Activated CD8-positive, alpha-beta memory T cell treated with anti-CD3 and anti-CD28 coated beads for 36 hours (primary cell): ENCODE results near the gene CFP. TPM values are rescaled to one million over a fixed set of nuclear protein-coding genes. Genes with fewer than 3 reads are reported as not detected.

Source experiments
- CTCF ChIA-PET: fragments of 350-600 bp; sonication (Branson Sonifier 250); formaldehyde crosslinking; loops from one replicate; lab custom pipeline; 2021; ENCODE audit warnings: antibody characterized with exemption; lab: Charles Lee
- POLR2A ChIA-PET: fragments of 350-600 bp; sonication (Branson Sonifier 250); formaldehyde crosslinking; loops from one replicate; lab custom pipeline; 2021; ENCODE audit warnings: antibody characterized with exemption; lab: Charles Lee
- total RNA-seq, 2 experiments: library from RNA; stranded (reverse); gene quantifications; one replicate each; pipeline ENCODE4 v1.2.3, GENCODE V29; 2021

Gene CFP
- total RNA-seq, 2 experiments from 2014 or later: 0.61 to 1.3 TPM

DNA sequence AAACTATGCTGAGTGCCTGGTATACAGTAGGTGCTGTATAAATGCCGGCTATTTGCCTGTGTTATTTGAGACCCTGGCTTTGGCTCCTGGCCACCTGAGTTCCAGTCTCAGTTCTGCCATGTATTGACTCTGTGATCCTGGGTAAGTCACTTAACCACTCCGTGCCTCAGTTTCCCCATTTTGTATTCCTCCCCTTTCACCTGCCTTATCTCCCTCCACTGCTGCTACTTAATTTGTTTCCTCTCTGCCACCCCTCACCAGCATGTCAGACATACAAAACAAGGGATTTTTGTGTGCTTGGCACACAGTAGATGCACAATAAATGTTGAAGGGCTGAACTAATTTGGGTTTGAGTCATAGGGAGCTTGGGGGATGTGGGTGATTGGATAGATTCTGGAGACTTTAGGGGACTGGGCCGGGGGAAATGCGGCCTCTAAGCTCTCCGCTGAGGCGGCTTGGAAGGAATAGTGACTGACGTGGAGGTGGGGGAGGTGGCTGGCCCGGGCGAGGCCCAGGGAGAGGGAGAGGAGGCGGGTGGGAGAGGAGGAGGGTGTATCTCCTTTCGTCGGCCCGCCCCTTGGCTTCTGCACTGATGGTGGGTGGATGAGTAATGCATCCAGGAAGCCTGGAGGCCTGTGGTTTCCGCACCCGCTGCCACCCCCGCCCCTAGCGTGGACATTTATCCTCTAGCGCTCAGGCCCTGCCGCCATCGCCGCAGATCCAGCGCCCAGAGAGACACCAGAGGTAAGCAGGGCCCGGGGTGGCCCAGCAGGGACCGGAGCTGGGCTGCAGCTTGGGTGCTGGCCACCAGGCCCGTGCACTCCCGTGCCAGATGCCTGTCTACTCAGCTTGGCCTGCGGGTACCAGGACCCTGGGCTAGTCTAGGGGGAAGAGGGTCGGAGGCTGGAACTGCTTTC, 47.7 kb downstream of the CFP start, which contains the start of gene TIMP1:
Gene TIMP1 (plus strand): TSS at position 706 of the 917 bp plus-strand sequence. CDS start 980 bp downstream, outside the sequence.
- ChIA-PET CTCF (interaction anchor here (0.9 to 1.0 kb wide), 2 partner anchors 31 to 62 kb away, joined by 3 read pairs; no protein-coding TSS in a partner anchor), POLR2A (no interaction called here)

DNA sequence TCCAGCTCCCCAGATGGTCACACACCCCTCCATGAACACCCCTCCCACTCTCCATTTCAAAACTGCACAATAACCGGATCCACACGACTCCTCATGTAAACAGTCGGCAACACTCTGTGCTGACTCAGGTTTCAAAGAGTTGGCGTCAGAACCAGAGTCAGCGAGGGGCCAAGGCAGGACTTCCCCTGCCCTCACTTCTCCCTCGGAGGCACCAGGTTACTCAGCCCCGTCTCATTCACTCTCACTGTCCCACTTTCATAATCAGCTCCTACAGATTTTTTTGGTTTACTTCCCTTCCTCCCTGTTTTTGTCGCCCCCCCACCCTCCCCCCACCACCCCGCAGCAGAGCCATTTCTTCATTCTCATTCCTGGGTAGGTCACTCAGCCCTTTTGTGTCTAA, 50.2 kb downstream of the CFP start:
- POLR2A ChIA-PET: no interaction called here
- CTCF ChIA-PET: no interaction called here

DNA sequence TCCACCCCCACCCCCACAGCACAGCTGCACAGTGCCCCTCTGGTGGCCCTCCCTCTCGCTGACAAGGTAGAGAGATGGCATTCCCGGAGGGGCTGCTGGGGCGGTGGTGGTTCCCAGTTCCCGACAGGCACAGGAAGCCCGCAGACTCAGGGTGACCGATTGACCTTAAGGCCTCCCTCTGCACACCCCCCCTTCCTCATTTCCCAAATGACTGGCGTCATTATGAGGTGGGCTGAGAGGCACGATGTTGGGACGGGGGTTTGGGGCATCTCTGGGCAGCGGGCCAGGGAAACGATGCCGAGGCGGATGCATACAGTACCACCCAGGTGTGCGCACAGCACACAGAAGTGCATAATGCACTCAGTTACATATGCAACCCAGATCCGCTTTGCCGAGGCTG, 51.0 kb downstream of the CFP start:
- POLR2A ChIA-PET: no interaction called here
- CTCF ChIA-PET: no interaction called here

DNA sequence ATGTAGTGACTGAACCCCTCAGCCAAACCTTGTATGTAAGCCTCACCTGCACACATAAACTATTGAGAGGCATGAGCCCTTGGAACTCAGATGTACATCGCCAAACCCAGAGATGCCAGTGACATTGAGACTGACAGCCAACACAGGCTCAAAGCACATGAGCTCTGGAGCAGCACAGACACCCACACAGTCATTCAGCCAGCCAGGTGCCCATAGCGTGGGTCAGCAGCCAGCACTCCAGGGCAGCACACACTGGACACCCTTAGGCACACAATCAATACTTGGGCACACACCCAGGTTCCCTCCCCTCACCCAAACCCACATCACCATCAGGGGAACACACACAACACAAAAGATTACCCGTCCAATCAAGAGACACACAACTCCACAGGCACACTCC, 51.8 kb downstream of the CFP start:
- ChIA-PET POLR2A (no interaction called here), CTCF (no interaction called here)

DNA sequence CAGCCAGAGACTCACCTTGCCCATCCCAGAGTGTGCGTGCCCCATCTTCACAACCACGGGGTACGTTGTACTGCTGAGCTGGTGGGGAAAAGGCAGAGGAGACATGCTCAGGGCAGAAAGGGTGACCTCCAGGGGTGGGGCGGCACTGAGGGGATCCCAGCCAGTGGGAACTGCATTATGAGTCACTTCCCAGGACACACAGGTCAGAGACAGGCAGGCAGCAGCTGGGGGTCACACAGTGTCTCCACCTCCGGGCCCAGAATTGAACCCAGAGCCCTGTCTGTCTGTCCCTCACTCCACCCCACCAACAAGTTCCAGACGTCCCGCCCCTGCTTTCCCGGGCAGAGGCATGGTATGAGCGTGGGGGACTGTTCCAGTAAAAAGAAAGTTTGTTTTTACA, 52.3 kb downstream of the CFP start:
- ChIA-PET CTCF (no interaction called here), POLR2A (no interaction called here)

DNA sequence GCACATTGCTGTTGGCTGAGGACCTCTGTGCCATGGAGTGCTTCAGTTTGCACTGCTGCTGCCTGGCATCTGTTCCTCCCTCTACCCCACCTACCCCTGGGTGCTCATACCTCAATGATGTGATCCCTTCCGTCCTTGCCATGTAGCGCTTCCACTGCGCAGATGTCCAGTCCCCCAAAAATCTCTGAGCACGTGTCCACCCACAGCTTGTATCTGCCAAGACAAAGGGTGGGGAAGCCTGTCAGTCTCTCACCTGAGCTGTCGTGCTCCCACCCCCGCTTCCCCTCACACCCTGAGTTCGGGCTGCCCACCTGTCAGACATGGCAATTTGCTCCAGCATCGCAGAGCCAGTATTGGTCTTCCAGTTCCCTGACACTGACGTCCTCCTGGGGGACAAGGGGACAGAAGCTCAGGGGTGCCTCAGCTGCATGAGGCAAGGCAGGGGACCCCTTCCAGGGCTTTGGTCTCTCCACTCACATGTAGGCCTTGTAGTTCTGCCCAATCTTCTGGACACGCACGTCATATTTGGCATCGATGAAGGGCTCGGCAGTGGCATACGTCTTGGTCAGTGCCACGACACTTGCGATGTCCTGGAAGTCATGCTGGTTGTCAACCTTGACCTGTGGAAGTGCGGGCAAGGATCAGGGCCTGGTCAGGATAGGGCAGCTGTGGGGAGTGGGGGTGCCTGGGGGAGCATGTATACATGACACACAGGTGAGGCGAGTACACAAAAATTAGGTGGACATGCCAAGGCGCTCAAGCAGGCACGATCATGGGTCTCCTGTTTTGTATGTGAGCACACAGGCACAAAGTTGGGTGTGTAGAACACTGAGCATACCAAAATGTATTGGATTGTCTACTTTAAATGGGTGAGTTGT, 53.5 kb downstream of the CFP start:
- ChIA-PET CTCF (no interaction called here), POLR2A (no interaction called here)

DNA sequence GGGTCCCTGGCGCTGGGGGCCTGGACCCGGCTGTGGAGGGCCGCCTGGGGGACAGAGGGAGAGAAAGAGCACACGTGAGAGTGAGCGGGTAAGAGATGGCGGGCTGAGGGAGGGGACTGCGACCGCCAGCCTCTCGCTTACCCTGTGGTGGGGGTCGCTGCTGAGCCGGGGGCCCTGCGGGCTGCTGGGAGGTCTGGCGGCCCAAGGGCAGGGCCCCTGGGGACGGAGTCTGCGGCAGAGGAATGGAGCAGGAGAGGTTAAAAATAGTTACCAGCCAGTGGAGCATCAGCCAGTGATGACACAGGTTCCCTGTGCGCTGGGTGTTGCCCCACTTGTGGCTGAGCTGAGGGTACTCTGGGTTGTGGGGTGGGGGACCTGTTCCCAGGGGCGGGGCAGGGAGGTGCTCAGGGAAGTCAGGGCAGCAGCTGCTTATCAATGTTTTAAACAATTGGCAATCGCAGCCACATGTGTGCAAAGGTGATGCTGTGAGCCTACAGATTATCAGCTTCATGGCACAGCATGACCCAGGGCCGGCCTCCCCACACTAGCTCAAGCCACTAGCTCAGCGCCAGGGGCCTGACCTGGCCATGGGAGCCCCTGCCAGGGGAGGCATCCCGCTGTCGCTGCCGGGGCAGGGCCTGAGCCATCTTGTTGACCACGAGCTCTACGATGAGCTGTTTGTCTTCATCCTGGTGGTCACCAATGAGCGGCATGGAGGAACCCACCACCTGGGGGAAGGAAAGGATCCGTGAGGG, 55.0 kb downstream of the CFP start:
- ChIA-PET CTCF (no interaction called here), POLR2A (interaction anchor here (0.6 kb wide), 1 partner anchor 890 kb away, joined by 5 read pairs; no protein-coding TSS in a partner anchor)

DNA sequence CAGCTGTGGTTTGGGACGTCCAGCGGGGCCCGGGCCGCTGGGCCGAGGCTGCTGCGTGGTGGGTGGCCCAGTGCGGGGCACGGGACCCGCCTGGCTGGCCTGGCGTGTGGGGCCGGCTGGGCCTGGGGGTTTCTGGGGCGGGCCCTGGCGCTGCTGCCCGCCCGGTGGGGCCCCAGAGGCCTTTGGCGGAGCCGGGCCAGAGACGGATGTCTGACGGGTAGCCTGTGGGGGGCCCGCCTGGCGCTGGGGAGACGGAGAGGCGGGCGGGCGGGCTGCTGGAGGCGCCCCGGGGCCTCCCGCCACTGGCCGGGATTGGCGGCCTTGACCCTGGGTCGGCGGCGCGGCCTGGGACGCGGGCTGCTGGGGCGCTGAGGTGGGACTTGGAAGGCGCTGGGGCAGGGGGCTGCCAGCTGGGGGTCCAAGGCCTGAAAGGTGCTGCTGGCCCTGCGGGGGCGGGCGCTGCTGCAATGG, 55.6 kb downstream of the CFP start:
- ChIA-PET POLR2A (interaction anchor here (0.6 kb wide), 1 partner anchor 891 kb away, joined by 5 read pairs; no protein-coding TSS in a partner anchor), CTCF (no interaction called here)

DNA sequence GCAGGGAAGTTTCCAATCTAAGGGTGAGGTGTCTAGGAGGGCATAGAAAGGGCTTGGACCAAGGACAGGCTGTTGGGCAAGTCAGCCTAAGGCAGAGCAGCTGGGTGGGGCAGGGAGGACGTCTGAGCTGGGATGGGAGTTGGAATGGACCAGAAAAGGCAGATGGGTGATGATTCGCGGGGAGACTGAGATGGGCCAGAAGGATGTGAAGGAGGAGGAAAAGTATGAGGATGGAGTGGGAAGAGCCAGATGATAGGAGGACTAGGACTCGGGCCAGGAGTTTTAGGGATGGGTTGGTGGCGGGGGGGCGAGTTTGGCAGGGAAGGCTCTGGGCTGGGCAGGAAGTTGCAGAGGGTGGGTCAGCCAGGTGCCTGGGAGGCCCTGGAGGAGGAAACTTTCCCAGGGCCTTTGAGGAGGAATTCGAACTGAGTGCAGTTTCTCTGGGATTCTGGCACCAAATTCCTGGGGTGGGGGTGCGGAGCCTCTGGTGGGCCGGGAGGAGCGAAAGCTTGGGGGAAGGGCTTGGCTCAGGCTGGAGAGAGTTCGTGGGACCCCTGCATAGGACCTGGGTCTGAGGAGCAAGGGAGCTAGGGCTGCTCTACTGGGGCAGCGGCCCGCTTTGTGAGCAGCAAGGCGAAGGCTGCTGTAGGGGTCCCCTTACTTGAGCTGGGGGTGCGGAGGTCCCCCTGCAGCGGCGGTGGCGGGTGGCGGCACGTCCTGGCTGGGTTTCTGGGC, 56.2 kb downstream of the CFP start:
- CTCF ChIA-PET: no interaction called here
- POLR2A ChIA-PET: interaction anchor here (0.6 kb wide), 1 partner anchor 891 kb away, joined by 5 read pairs; no protein-coding TSS in a partner anchor

Other genes with a start within 250 kb of the CFP start
- 1 to 10 TPM; 9.4 to 9.9 TPM for gene ZNF41, start 146.7 kb downstream of the CFP start, total RNA-seq
- 10 to 100 TPM; 69.8 to 75.9 TPM for gene ARAF, start 68.7 kb downstream of the CFP start, total RNA-seq
- 1 to 10 TPM; 4.0 to 4.1 TPM for gene TIMP1, start 47.5 kb downstream of the CFP start, total RNA-seq
- gene SYN1, start 10.1 kb downstream of the CFP start, total RNA-seq: under 1 TPM; 0.27 to 0.84 TPM
- gene ELK1, start 20.6 kb upstream of the CFP start, total RNA-seq: 10 to 100 TPM; 63.4 to 67.7 TPM
- gene UXT, start 29.2 kb upstream of the CFP start, total RNA-seq: 100 to 1,000 TPM; 152 to 172 TPM
- 1 to 10 TPM; 5.5 to 5.7 TPM for gene ZNF81, start 207.0 kb upstream of the CFP start, total RNA-seq